Nucleus accumbens (tissue), 56 donors: ENCODE results near the gene TCAF1.
A peak's percentile ranks its signal among the peaks of the same experiment; 100 is the strongest.

Experiments used
- DNase-seq, 56 donors: peaks; one replicate each; lab custom pipeline; 2025; lab: John Stamatoyannopoulos, UW

The TCAF1 gene, protein sequence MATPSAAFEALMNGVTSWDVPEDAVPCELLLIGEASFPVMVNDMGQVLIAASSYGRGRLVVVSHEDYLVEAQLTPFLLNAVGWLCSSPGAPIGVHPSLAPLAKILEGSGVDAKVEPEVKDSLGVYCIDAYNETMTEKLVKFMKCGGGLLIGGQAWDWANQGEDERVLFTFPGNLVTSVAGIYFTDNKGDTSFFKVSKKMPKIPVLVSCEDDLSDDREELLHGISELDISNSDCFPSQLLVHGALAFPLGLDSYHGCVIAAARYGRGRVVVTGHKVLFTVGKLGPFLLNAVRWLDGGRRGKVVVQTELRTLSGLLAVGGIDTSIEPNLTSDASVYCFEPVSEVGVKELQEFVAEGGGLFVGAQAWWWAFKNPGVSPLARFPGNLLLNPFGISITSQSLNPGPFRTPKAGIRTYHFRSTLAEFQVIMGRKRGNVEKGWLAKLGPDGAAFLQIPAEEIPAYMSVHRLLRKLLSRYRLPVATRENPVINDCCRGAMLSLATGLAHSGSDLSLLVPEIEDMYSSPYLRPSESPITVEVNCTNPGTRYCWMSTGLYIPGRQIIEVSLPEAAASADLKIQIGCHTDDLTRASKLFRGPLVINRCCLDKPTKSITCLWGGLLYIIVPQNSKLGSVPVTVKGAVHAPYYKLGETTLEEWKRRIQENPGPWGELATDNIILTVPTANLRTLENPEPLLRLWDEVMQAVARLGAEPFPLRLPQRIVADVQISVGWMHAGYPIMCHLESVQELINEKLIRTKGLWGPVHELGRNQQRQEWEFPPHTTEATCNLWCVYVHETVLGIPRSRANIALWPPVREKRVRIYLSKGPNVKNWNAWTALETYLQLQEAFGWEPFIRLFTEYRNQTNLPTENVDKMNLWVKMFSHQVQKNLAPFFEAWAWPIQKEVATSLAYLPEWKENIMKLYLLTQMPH

DNA sequence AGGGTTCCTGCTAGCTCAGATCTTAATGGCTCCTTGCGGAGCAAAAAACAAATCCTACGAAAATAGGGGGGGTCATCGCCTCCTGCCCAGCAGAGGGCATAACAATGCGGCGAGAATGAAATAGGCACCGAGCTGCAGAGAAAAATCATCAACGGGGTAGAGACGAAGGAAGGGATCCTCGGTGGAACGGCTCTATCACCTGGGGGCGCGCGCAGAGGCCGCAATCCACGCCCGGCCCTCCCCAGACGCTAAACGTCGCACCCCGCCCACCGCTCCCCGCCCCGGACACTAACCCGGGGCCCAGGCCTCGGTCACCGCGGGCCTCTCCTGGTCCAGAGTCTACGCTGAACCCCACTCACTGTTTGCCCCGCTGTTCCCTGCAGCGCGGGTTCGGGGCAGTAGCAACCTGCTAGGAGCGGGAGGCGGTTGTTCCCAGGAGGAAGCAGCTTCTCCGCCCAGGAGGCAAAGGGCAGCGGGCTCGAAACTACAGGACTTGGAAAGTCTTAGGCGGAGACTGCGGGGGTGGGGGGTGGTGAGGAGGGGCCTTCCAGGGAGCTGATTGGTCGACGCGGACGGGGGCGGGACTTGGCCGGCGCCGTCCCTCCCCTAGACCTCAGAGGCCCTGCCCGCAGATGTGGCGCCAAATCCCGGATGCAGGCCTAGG is at the start of gene TCAF1:
Gene TCAF1, minus strand, starts transcription at position 509 of the 664 bp plus-strand sequence. CDS start 25,568 bp downstream, outside the sequence.
- DNase-seq = peak; percentile 64 to 98 (median 92)

DNA sequence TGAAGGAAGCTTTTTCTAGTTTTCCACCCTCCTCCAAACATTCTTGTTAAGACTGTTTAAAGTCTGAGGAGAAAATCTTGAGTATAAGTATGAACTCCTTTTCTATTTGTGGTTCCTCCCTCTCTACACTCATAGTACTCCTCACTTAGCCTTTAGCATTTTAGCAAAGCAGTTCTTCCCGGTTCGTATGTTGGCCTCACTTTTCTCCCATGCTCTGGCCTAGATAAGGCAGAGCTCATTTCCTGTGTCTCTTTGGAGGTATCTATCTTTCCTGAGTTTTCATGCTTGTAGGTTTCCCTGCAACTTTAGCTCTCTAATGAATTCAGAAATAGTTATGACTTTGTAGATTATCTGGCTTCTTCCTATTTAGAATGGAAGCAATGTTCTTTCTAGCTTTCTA is 46.8 kb upstream of the TCAF1 start:
- no peak for DNase-seq

DNA sequence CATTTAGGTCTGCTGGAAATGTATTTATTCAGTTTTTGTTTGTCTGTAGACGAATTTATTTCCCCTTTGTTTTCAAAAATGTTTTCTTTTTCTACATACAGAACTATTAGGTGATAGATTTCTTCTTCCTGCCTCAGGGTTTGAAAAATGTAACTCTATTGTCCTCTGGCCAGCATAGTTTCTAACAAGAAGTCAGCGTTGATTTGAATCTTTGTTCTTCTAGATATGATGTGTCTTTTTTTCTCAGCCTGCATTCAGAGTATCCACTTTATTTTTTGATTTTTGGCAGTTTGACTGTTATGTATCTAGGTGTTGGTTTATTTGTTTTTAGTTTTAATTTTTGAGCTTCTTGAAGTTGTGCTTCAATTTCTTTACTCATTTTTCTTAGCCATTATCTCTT is 45.1 kb upstream of the TCAF1 start:
- DNase-seq = no peak

DNA sequence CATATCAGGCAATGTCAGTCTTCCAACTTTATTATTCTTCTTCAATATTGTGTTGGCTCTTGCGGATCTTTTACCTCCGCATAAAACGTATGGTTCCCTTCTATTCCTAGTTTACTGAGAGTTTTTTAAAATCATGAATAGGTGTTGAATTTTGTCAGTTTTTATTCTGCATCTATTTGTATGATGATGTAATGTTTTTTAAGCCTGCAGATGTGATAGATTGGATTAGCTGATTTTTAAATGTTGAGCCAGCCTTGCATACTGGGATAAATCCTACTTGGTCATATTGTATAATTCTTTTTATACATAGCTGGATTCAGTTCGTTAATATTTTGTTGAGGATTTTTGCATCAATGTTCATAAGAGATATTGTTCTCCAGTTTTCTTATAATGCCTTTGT is 43.4 kb upstream of the TCAF1 start:
- DNase-seq = no peak

DNA sequence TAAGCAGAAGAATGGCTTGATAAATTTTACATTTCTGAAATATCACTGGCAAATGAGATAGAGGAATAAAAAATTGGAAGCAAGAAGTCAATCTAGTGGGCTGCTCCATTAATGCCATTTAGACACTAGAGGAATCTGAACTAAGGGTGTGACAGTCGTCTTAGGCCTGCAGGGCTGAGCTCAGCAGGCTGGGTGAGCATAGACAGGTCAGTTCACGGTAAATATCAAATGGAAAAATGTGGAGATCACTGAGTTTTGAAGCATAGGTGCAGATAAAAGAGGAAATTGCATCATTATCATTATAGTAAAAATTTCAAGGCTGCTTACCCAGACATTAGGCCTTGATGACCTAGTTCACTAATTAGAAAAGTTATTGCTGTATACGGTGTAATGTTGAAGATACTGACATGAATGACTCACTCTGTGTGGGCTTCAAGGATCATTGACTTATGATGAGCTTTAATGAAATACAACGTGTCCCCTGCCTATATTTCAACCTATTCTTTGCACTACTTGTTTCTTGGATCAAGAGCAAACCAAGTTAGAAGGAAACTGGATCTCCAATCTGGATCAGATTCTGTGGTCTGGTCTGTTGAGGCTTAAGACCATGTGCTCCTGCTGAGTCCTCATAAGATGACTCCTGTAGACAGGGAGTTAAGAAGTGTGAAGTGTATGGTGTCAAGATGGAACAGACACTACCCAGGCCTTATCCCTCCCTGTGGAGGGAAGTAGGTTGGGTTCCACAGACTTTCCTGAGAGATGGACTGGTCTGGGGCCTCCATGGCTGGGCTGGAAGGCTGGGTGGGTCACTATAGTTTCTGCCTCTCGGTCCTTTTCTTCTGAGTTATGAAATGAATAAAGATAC is 36.6 kb upstream of the TCAF1 start:
- DNase-seq = no peak

DNA sequence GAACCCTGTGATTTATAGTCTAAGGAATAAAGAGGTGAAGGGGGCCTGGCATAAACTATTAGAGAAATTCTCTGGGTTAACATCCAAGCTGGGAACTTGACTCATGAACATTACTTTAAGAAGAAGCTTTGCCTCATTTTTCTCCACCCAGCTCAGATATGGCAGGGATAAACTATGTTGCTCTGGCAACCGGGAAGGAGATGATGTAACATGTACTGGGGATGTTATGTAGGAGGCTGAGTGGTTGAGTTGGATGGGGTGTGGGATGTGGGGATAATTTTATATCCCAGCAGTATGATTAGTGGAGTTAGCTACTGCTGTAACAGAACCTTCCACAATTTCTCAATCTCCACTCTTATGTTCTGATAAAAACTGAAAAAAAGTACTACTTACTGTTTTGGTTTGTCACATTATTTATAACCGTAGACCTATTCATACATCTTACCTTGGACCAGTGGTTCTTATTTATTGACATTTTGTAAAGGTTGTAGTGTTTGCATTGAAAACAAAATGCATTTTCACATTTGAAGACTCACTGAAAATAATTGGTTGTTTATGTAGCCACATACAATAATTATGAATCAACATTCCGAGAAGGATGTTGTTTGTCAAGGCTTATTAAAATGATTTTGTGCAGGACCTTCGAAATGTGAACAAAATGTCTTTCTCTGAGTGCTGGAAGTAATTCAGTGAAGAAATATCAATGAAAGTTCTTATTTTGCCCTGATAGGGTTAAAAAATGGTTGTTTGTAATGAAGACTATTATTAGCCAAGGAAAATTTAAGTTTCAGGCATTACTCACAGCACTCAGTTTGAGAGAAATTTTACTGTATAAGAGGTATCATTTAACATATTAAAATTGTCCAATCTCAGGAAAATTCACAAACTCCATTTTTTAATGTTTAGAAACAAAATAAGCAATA is 34.4 kb upstream of the TCAF1 start:
- DNase-seq = peak in 21 of 56 donors; percentile 5 to 73 (median 31)

DNA sequence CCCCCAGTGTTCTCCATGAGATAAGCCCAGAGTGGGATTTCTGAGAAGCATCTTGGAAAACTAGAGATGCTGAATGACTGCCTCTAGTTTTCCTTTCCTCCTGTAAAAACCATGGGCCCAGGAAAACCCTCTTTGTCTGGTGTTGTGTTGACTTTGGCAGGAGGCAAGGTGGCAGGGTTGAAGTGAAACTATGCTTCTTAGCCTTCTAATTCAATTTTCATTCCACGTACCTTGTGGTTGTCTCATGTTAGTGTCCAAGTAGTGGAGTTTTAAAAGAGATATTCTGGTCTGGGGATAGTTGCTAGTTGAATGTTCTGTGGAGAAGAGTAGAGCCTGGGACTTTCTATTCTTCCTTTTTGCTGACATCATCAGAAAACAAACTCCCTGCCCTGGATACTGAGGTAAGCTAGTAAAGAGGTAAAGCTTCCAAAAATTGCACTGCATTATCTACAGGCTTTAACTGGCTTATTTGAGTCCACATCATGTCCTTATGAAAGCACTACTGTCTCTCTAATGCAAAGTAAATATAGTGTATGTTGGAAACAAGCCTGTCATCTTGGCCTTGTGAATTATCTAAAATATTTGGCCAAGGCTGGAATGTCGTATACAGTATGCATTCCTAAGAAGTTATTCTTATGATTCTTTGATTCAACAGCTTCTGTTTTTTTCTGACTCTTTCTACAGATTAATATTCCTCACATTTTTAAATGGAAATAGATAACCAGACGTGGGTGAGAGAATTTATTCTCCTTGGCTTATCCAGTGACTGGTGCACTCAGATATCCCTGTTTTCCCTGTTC is 32.8 kb upstream of the TCAF1 start, which contains the start of gene OR2F2:
Gene OR2F2, plus strand, starts transcription at position 708 of the 800 bp plus-strand sequence. Its CDS starts 0 bp downstream, at position 708.
- no peak for DNase-seq

DNA sequence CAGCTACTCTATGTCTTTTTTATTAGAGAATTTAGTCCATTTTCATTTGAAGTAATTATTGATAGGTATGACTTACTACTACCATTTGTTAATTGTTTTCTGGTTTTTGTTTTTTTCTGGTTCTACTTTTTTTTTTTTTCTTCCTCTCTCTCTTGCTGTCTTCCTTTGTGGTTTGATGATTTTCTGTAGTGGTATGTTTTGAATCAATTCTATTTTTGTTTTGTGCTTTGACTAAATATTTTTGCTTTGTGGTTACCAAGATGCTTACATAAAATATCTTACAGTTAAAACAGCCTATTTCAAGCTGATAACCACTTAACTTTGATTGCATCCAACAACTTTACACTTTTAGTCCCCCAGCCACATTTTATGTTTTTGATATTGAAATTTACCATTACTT is 29.8 kb upstream of the TCAF1 start:
- DNase-seq = no peak

DNA sequence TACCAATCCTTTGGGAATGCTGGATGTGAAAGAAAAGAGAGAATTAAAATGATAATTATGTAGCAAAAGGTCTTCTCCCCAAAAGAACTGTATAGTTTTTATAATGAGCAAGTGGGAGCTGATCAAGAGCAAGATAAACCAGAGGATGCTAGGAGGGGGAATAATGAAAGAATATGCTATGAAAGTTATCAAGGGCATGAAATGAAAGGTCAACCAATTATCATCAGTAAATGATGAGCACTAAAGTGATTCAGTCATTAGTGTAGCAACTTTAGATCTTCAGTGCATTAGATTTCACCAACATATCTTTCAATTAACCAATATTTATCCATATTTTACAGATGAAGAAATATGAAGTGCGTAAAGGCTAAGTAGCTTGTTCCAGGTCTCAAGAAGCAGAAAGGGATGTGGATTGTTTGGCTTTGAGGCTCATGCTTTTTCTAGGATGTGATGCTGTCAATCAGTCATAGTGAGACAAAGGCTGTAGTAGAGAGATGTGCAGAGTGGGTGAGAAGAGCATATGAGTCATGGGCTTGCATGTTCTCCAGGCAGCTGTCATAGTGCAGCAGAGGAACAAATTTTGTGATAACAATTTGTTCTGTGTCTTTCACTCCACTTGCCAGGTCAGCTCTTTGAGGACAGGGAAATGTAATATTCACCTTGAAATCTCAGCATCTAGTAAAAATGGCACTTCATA is 27.4 kb upstream of the TCAF1 start:
- peak in 14 of 56 donors; percentile 5 to 61 (median 24) for DNase-seq

DNA sequence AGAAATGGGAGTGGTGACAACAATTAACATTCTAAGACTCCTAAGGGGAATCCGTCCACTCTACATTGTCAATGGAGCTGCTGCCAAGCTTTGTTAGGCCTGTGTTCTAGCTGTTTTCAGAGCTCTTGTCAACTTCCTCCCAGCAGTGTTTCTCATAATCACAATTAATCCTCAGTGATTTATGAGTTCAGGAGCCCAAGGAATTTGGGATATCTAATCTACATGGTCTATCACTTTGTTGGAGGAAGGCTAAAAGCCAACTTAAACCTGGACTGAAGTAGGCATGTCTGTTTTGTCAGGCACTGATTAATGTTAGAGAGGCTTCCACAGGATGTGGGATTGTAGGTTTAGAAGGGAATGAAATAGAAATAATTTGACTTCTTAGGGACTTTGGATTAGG is 22.9 kb upstream of the TCAF1 start:
- DNase-seq = no peak

DNA sequence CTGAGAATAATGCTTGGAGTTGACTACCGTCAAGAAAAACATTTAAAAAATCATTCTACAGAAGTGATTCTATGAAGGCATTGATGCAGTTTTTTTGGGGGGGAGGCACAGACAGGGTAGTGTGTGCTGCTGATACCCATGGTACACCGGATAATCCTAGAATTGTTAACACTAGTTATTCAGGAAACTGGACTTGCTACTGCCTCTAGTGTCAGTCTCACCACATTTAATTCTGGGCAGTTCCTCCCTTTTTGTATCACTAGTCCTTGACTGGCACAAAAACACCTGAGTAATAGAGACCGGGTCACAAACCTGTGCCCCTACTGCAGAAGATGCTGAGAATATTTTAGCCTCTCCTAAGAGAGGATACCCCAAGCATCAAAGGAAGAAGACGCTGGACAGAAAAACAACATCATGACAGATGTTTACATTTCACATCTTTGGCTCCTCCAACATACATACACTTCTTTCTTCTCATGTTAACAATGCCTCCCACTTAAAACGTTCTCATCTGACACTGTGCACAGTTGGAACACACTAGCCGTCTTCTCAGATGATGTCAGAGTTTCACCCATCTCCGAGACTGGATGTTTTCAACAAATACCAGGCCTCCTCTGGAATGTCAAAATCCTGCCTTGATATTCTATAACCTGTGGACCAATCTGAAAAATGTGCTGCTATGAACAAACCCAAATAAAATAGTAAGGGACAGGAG is 13.1 kb upstream of the TCAF1 start:
- no peak for DNase-seq

DNA sequence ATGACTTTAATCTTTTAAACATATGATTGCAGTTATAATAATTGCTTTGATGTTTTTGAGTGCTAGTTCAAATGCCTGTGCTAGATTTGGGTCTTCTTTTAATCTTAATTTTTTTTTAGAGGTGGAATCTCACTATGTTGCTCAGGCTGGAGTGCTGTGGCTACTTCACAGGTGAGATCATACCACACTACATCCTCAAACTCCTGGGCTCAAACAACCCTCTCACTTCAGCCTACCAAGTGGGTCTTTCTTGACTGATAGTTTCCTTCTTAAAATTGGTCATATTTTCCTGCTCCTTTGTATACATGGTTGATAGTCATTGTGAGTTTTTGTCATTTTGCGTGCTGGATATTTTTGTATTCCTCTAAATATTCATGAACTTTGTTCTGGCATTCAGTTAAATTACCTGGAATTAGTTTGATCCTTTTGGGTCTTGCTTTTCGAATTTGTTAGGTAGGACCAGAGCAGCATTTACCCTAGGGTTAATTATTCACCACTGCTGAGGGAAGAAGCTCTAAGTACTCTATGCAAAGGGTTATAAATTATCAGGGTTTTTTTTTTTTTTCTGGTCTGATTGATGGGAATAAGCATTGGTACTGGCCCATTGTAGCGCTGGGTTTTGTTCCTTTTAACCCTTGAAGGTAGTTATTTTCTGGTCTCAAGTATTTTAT is 12.1 kb upstream of the TCAF1 start:
- no peak for DNase-seq

DNA sequence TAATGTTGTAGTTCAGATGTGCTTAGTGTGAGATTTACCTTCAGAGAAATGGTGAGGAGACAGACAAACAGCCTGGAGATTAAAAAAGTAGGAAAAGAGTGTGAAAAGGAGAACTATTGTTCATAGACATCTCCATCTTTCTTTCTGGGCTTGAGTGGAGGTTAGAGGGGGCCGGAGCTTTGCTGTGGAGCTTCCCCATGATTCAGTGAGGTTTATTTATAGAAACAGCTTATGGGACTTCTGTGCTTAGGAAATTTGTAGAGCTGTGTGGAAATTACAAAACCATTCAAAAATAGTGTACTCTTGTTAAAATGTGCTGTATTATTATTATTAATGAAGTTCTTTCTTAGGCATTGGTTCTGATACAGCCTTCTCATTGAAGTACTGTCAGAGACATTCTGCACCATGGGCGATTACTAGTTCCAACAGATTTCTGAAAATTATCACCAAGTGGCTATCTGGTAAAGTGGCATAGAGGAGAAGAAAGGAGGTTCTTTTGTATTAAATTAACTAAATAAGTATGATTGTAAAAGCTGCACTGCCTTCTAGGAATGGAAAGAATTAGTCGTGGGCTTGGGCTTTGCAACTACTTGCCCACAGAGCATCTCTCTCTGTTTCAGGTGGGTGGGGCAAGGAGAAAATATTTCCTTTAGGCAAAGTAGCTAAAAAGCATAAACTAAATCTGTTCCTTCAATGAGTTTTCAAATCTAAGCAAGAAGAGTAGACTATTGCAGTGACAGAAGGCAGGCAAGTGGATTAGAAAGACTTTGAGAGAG is 8.7 kb upstream of the TCAF1 start:
- DNase-seq = no peak

DNA sequence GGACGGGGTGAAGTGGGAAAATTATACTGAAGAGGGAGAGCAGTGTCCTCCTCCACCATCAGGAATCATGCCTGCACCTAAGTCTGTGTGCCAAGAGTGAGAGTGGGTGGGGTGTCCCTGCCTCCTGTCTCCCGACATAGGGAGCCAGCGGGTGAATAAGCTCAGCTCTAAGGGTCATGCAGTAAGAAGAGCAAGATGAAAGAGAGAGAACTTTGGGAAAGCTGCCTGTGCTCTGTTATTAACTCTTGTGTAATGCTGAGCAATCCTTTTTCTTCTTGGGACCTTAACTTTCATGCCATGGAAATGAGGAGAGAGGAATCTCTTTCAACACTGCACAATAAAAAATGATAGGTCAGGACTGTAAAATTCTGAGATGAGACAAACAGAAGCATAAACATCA is 7.9 kb upstream of the TCAF1 start:
- DNase-seq = no peak

DNA sequence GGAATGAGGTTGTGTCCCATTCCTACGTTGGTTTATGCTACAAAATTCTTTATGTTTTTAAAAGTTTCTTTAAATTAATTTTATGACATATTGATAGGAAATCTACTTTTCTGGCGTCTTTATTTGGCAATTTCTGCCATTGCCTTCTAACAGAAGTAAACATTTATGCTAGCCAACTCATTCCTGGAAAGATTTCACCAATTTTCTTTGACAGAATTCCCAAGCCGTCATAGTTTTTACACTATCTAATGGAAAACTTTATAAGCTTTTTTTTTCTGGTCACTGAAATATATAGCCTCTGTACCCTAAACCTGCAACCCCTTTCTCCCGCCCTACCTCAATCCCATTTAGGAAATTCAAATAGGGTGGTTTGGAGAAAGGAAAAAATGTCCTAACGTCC is 6.1 kb upstream of the TCAF1 start:
- DNase-seq = no peak
